SK-N-SH (cell line): ENCODE results near the gene FCHO2. TPM values are rescaled to one million over a fixed set of nuclear protein-coding genes. Genes with fewer than 3 reads are reported as not detected.
A peak's percentile ranks its signal among the peaks of the same experiment; 100 is the strongest.

Source experiments
- CTCF ChIA-PET: fragments of 300-600, 350-600 bp; formaldehyde crosslinking; extraction: SDS; loops from one replicate; lab custom pipeline; 2021; lab: Yijun Ruan, JAX
- POLR2A ChIA-PET: fragments of 350-600 bp; sonication (Branson Sonifier 250); formaldehyde crosslinking; extraction: SDS; loops from one replicate; lab custom pipeline; 2020; ENCODE audit warnings: antibody characterized with exemption, inconsistent platforms; lab: Yijun Ruan, JAX
- DNase-seq: peaks from one replicate; pipeline ENCODE4 v3.0.0; 2012
- H2AFZ ChIP-seq: fragments of 200-600 bp; sonication (generic); 2 replicates; pipeline ENCODE4 v1.8.1; 2016; ENCODE audit warnings: antibody characterized with exemption, mild to moderate bottlenecking, low read depth
- H3F3A ChIP-seq: fragments of 200-600 bp; sonication (generic); replicated peaks from 2 replicates; pipeline ENCODE3; 2016; ENCODE audit warnings: antibody characterized with exemption, mild to moderate bottlenecking; ENCODE audit not compliant: insufficient read depth
- H3K27ac ChIP-seq, 2 experiments: fragments of 200-500 bp in 1 of 2; fragments of 200-600 bp in 1 of 2; sonication (Bioruptor generic) in 1 of 2; sonication (generic), shearing (Covaris generic) in 1 of 2; 2 replicates each; pipeline versions ENCODE4 v1.5.1 to v1.6.1; 2014 to 2016; ENCODE audit warnings: low read depth in 2 of 2, inconsistent platforms in 1 of 2, low read length in 1 of 2, mild to moderate bottlenecking in 1 of 2, mixed read lengths in 1 of 2
- H3K27me3 ChIP-seq: fragments of 200-600 bp; sonication (generic), shearing (Covaris generic); 2 replicates; pipeline ENCODE4 v1.6.1; 2016; ENCODE audit warnings: mixed run types; ENCODE audit not compliant: insufficient read depth
- H3K36me3 ChIP-seq, 2 experiments: fragments of 200-500 bp in 1 of 2; fragments of 200-600 bp in 1 of 2; sonication (Bioruptor generic) in 1 of 2; sonication (generic) in 1 of 2; replicated peaks in 1 of 2; 2 replicates each; pipeline versions ENCODE3 to v1.5.1; 2014 to 2016; ENCODE audit warnings: low read length in 1 of 2, mild to moderate bottlenecking in 1 of 2; ENCODE audit not compliant: insufficient read depth in 2 of 2, control insufficient read depth in 1 of 2
- H3K4me1 ChIP-seq, 2 experiments: fragments of 200-500 bp in 1 of 2; fragments of 200-600 bp in 1 of 2; sonication (Bioruptor generic) in 1 of 2; sonication (generic), shearing (Covaris generic) in 1 of 2; 2 replicates each; pipeline versions ENCODE4 v1.5.1 to v1.6.1; 2014 to 2016; ENCODE audit warnings: low read depth in 1 of 2, low read length in 1 of 2, mixed run types in 1 of 2; ENCODE audit not compliant: insufficient read depth in 2 of 2, control insufficient read depth in 1 of 2
- H3K4me2 ChIP-seq: fragments of 200-600 bp; sonication (generic), shearing (Covaris generic); 2 replicates; pipeline ENCODE4 v1.6.1; 2017; ENCODE audit warnings: mixed run types
- H3K4me3 ChIP-seq, 2 experiments: fragments of 200-500 bp in 1 of 2; fragments of 200-600 bp in 1 of 2; sonication (Bioruptor generic) in 1 of 2; sonication (generic), shearing (Covaris generic) in 1 of 2; 2 replicates each; pipeline versions ENCODE4 v1.5.1 to v1.8.1; 2014 to 2016; ENCODE audit warnings: low read depth in 2 of 2, inconsistent platforms in 1 of 2, low read length in 1 of 2, mild to moderate bottlenecking in 1 of 2, mixed read lengths in 1 of 2, moderate library complexity in 1 of 2
- H3K79me2 ChIP-seq: fragments of 200-600 bp; sonication (generic); 2 replicates; pipeline ENCODE4 v1.8.1; 2017; ENCODE audit warnings: mild to moderate bottlenecking; ENCODE audit not compliant: insufficient read depth
- H3K9ac ChIP-seq: fragments of 200-600 bp; sonication (generic); 2 replicates; pipeline ENCODE4 v1.6.1; 2017; ENCODE audit warnings: mixed run types
- H3K9me2 ChIP-seq: fragments of 200-600 bp; sonication (generic); 2 replicates; pipeline ENCODE4 v1.6.1; 2017; ENCODE audit warnings: mixed run types
- H3K9me3 ChIP-seq: fragments of 200-600 bp; sonication (generic); 2 replicates; pipeline ENCODE4 v1.6.1; 2017; ENCODE audit warnings: mixed run types, mild to moderate bottlenecking, moderate library complexity
- H4K20me1 ChIP-seq: fragments of 200-600 bp; sonication (generic); 2 replicates; pipeline ENCODE4 v1.6.1; 2017; ENCODE audit warnings: mild to moderate bottlenecking, mixed run types; ENCODE audit not compliant: insufficient read depth
- CHD2 ChIP-seq: fragments of 150-350 bp; IDR thresholded peaks from 2 replicates; pipeline ENCODE4 v1.6.1; 2018; ENCODE audit warnings: low read length; ENCODE audit not compliant: partially characterized antibody
- ELF1 ChIP-seq: IDR thresholded peaks from 2 replicates; pipeline ENCODE4 v1.4.0; 2012
- IRF3 ChIP-seq: fragments of 150-350 bp; IDR thresholded peaks from 2 replicates; pipeline ENCODE4 v1.6.1; 2016; ENCODE audit warnings: mild to moderate bottlenecking, low read depth, low read length
- JUND ChIP-seq: IDR thresholded peaks from 2 replicates; pipeline ENCODE4 v1.4.0; 2012
- RCOR1 ChIP-seq: fragments of 150-350 bp; IDR thresholded peaks from 2 replicates; pipeline ENCODE4 v1.6.1; 2017; ENCODE audit warnings: antibody characterized with exemption, low read length
- REST ChIP-seq: IDR thresholded peaks from 2 replicates; pipeline ENCODE4 v1.6.1; 2012; ENCODE audit warnings: mild to moderate bottlenecking, low read depth, low read length, moderate library complexity
- SMC3 ChIP-seq: IDR thresholded peaks from 2 replicates; pipeline ENCODE4 v1.6.1; 2012; ENCODE audit warnings: low read depth, low read length, improper control_type of control experiment
- USF2 ChIP-seq: fragments of 150-350 bp; IDR thresholded peaks from 2 replicates; pipeline ENCODE4 v1.6.1; 2017; ENCODE audit warnings: antibody characterized with exemption, low read length, low read depth, borderline replicate concordance
- YY1 ChIP-seq: IDR thresholded peaks from 2 replicates; pipeline ENCODE4 v1.4.0; 2012; ENCODE audit warnings: low read depth, mild to moderate bottlenecking
- WGBS: methylation state at CpG from one replicate; pipeline ENCODE4 v1.1.6; 2017; ENCODE audit warnings: low lambda C conversion rate; 5-methylcytosine and 5-hydroxymethylcytosine counted together
- polyA plus RNA-seq, 3 experiments: library from polyadenylated mRNA; depleted of rRNA; stranded (reverse); fragments of >200 nt; gene quantifications; 2 replicates each; pipeline ENCODE4 v1.2.3, GENCODE V29; 2012
- TF ChIP-seq, protein P1 (sequence below): IDR thresholded peaks from 2 replicates; pipeline ENCODE4 v1.4.0; 2012; ENCODE audit warnings: low read depth, borderline replicate concordance

FCHO2 gene
- polyA plus RNA-seq, 1 of the 3 experiments (the other 2 are of a cell fraction) = 5.2 TPM

DNA sequence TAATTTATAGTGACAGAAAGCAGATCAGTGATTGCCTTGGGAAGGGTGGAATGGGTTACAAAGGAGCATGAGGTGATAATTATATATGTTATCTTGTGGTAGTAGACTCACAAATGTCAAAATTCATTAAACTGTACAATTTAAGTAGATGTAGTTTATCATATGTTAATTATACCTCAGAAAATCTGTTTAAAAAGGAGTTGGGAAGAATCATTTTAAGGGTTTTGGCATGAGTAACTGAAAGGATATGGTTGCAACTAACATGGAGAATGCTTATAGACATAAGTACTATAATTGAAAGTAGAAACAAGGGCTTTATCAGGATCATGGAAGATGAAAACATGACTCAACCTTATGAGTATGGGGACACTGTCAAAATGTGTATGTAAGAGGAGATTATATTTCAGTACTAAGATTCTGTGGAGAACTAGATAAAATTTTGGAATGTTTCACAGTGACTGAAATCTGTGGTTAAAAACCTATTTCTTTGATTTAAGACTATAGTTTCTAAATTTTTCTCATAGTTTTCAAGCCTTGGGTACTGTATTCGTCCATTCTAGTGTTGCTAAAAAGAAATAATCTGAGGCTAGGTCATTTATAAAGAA, 73.3 kb downstream of the FCHO2 start:
- no peaks in the 10 kb centered on the region for H3K9me3 ChIP-seq
- peaks cover 42% of the 10 kb centered on the region for H3F3A ChIP-seq
- no peaks in the 10 kb centered on the region for H3K79me2 ChIP-seq
- no peaks in the 10 kb centered on the region for H3K27me3 ChIP-seq
- no peaks in the 10 kb centered on the region for H4K20me1 ChIP-seq
- 78% methylated on average over 1 of the region's 1 CpG for WGBS
- no peak overlapping the region for H3K4me3 ChIP-seq
- CTCF ChIA-PET = no interaction called here
- no peak for DNase-seq
- H3K4me2 ChIP-seq = no peak overlapping the region
- no peak overlapping the region for H3K9ac ChIP-seq
- no peaks in the 10 kb centered on the region for H3K9me2 ChIP-seq
- POLR2A ChIA-PET = no interaction called here
- peaks cover 3 to 32% of the 10 kb centered on the region in 2 experiments for H3K36me3 ChIP-seq
- TF ChIP-seq JUND (0 out of 2 replicates have a peak, but pooled peaks have one; percentile 15), YY1 (no peak)
- peak overlapping the region in 1 of 2 experiments; percentile 68; a peak in 2 of 4 replicates for H3K27ac ChIP-seq
- peaks cover 3 to 18% of the 10 kb centered on the region in 2 experiments for H3K4me1 ChIP-seq
- no peak overlapping the region for H2AFZ ChIP-seq

GRCh38 chr5:73030531-73030930, 74.7 kb downstream of the FCHO2 start:
- H3K4me3 ChIP-seq = peak overlapping the region in 1 of 2 experiments; percentile 1; a peak in 1 of 4 replicates
- TF ChIP-seq RCOR1 (no peak), SMC3 (no peak), ELF1 (no peak), REST (no peak), CHD2 (no peak), USF2 (no peak), IRF3 (no peak)
- TF ChIP-seq, protein P1, sequence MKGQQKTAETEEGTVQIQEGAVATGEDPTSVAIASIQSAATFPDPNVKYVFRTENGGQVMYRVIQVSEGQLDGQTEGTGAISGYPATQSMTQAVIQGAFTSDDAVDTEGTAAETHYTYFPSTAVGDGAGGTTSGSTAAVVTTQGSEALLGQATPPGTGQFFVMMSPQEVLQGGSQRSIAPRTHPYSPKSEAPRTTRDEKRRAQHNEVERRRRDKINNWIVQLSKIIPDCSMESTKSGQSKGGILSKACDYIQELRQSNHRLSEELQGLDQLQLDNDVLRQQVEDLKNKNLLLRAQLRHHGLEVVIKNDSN = no peak
- TF ChIP-seq, all 33 proteins: peak for 0
- WGBS = 72% methylated on average over 1 of the region's 1 CpG
- no peaks in the 10 kb centered on the region for H4K20me1 ChIP-seq
- POLR2A ChIA-PET = no interaction called here
- no peak overlapping the region for H3K9ac ChIP-seq
- no peaks in the 10 kb centered on the region for H3K9me3 ChIP-seq
- no peaks in the 10 kb centered on the region for H3K27me3 ChIP-seq
- H3K36me3 ChIP-seq = peaks cover 5 to 29% of the 10 kb centered on the region in 2 experiments
- peak overlapping the region; percentile 48 to 68; a peak in 3 of 4 replicates for H3K27ac ChIP-seq
- CTCF ChIA-PET = no interaction called here
- H3K4me2 ChIP-seq = peak overlapping the region; percentile 30
- H3F3A ChIP-seq = peaks cover 42% of the 10 kb centered on the region
- H3K4me1 ChIP-seq = peaks cover 3 to 18% of the 10 kb centered on the region in 2 experiments
- no peak overlapping the region for H2AFZ ChIP-seq
- H3K79me2 ChIP-seq = no peaks in the 10 kb centered on the region
- no peak for DNase-seq
- H3K9me2 ChIP-seq = no peaks in the 10 kb centered on the region
